Measurements from ENCODE around the gene ITGB2. TPM values are rescaled to one million over a fixed set of nuclear protein-coding genes. Genes with fewer than 3 reads are reported as not detected.

The ITGB2 gene
- polyA plus RNA-seq, 4 donors, result 4.5 to 17.1 (median 15.9) TPM

GRCh38 chr21:44908908-44909307 is 11.8 kb downstream of the ITGB2 start:
- H3K4me1 ChIP-seq (ENCODE audit: control insufficient read depth in 3 of 3, insufficient read depth in 2 of 3, low read depth in 1 of 3, low read length in 2 of 3), result peaks cover 4 to 24% (median 5%) of the 10 kb centered on the region in 3 donors
- peak overlapping the region in 1 of 3 donors; percentile 22 for H3K27ac ChIP-seq (ENCODE audit: low read depth in 1 of 3, low read length in 2 of 3)
- no peaks in the 10 kb centered on the region for H3K36me3 ChIP-seq (ENCODE audit: control insufficient read depth in 3 of 3, insufficient read depth in 2 of 3, low read depth in 1 of 3, low read length in 3 of 3)
- peaks cover 0 to 9% (median 0%) of the 10 kb centered on the region in 3 donors for H3K27me3 ChIP-seq (ENCODE audit: control insufficient read depth in 3 of 3, insufficient read depth in 3 of 3, low read length in 3 of 3)
- WGBS, 3 donors, result 91 to 95% (median 95%) methylated on average over 21 of the region's 21 CpGs
- no peaks in the 10 kb centered on the region for H3K9me3 ChIP-seq (ENCODE audit: control insufficient read depth in 2 of 2, insufficient read depth in 1 of 2, low read depth in 1 of 2, low read length in 1 of 2)
- H3K4me3 ChIP-seq (ENCODE audit: low read depth in 1 of 3, low read length in 3 of 3), result no peak overlapping the region
- FAIRE-seq, result no peak
- no peak for DNase-seq

- peaks cover 4 to 17% (median 5%) of the 10 kb centered on the region in 3 donors for H3K4me1 ChIP-seq (ENCODE audit: control insufficient read depth in 3 of 3, insufficient read depth in 2 of 3, low read depth in 1 of 3, low read length in 2 of 3)
- WGBS, 3 donors, result 55 to 79% (median 79%) methylated on average over 25 of the region's 25 CpGs
- H3K9me3 ChIP-seq (ENCODE audit: control insufficient read depth in 2 of 2, insufficient read depth in 1 of 2, low read depth in 1 of 2, low read length in 1 of 2), result no peaks in the 10 kb centered on the region
- no peak overlapping the region for H3K4me3 ChIP-seq (ENCODE audit: low read depth in 1 of 3, low read length in 3 of 3)
- peak overlapping the region in 2 of 3 donors; percentile 28 to 53 for H3K27ac ChIP-seq (ENCODE audit: low read depth in 1 of 3, low read length in 2 of 3)
- FAIRE-seq, result no peak
- no peak for DNase-seq
- peaks cover 0 to 9% (median 0%) of the 10 kb centered on the region in 3 donors for H3K27me3 ChIP-seq (ENCODE audit: control insufficient read depth in 3 of 3, insufficient read depth in 3 of 3, low read length in 3 of 3)
- H3K36me3 ChIP-seq (ENCODE audit: control insufficient read depth in 3 of 3, insufficient read depth in 2 of 3, low read depth in 1 of 3, low read length in 3 of 3), result no peaks in the 10 kb centered on the region
Observed at GRCh38 chr21:44907966-44908895, 12.5 kb downstream of the ITGB2 start.

GRCh38 chr21:44907225-44907965 is 13.3 kb downstream of the ITGB2 start:
- Histone ChIP-seq H3K27me3 (ENCODE audit: control insufficient read depth in 3 of 3, insufficient read depth in 3 of 3, low read length in 3 of 3) (peaks cover 0 to 9% (median 0%) of the 10 kb centered on the region in 3 donors), H3K36me3 (ENCODE audit: control insufficient read depth in 3 of 3, insufficient read depth in 2 of 3, low read depth in 1 of 3, low read length in 3 of 3) (no peaks in the 10 kb centered on the region), H3K9me3 (ENCODE audit: control insufficient read depth in 2 of 2, insufficient read depth in 1 of 2, low read depth in 1 of 2, low read length in 1 of 2) (no peaks in the 10 kb centered on the region), H3K4me3 (ENCODE audit: low read depth in 1 of 3, low read length in 3 of 3) (no peak overlapping the region), H3K4me1 (ENCODE audit: control insufficient read depth in 3 of 3, insufficient read depth in 2 of 3, low read depth in 1 of 3, low read length in 2 of 3) (peaks cover under 1 to 12% (median 1%) of the 10 kb centered on the region in 3 donors), H3K27ac (ENCODE audit: low read depth in 1 of 3, low read length in 2 of 3) (peak overlapping the region in 1 of 3 donors; percentile 53)
- DNase-seq, result no peak
- FAIRE-seq, result no peak
- WGBS, 3 donors, result 66 to 76% (median 75%) methylated on average over 16 of the region's 16 CpGs

- no peaks in the 10 kb centered on the region for H3K9me3 ChIP-seq (ENCODE audit: control insufficient read depth in 2 of 2, insufficient read depth in 1 of 2, low read depth in 1 of 2, low read length in 1 of 2)
- WGBS, 3 donors, result 73 to 83% (median 76%) methylated on average over 5 to 7 of the region's 7 CpGs
- DNase-seq, result no peak
- H3K4me1 ChIP-seq (ENCODE audit: control insufficient read depth in 3 of 3, insufficient read depth in 2 of 3, low read depth in 1 of 3, low read length in 2 of 3), result no peaks in the 10 kb centered on the region
- FAIRE-seq, result no peak
- no peak overlapping the region for H3K27ac ChIP-seq (ENCODE audit: low read depth in 1 of 3, low read length in 2 of 3)
- H3K4me3 ChIP-seq (ENCODE audit: low read depth in 1 of 3, low read length in 3 of 3), result no peak overlapping the region
- H3K27me3 ChIP-seq (ENCODE audit: control insufficient read depth in 3 of 3, insufficient read depth in 3 of 3, low read length in 3 of 3), result peaks cover 0 to 9% (median 0%) of the 10 kb centered on the region in 3 donors
- no peaks in the 10 kb centered on the region for H3K36me3 ChIP-seq (ENCODE audit: control insufficient read depth in 3 of 3, insufficient read depth in 2 of 3, low read depth in 1 of 3, low read length in 3 of 3)
Observed at GRCh38 chr21:44905728-44906090, 15.0 kb downstream of the ITGB2 start.

- 86 to 91% (median 90%) methylated on average over 21 to 22 of the region's 22 CpGs for WGBS, 3 donors
- no peak for DNase-seq
- Histone ChIP-seq H3K27ac (ENCODE audit: low read depth in 1 of 3, low read length in 2 of 3) (no peak overlapping the region), H3K36me3 (ENCODE audit: control insufficient read depth in 3 of 3, insufficient read depth in 2 of 3, low read depth in 1 of 3, low read length in 3 of 3) (peaks cover 0 to 3% (median 0%) of the 10 kb centered on the region in 3 donors), H3K4me3 (ENCODE audit: low read depth in 1 of 3, low read length in 3 of 3) (no peak overlapping the region), H3K27me3 (ENCODE audit: control insufficient read depth in 3 of 3, insufficient read depth in 3 of 3, low read length in 3 of 3) (peaks cover 0 to 9% (median 0%) of the 10 kb centered on the region in 3 donors), H3K4me1 (ENCODE audit: control insufficient read depth in 3 of 3, insufficient read depth in 2 of 3, low read depth in 1 of 3, low read length in 2 of 3) (no peaks in the 10 kb centered on the region), H3K9me3 (ENCODE audit: control insufficient read depth in 2 of 2, insufficient read depth in 1 of 2, low read depth in 1 of 2, low read length in 1 of 2) (no peaks in the 10 kb centered on the region)
- no peak for FAIRE-seq
Observed at GRCh38 chr21:44905016-44905727, 15.5 kb downstream of the ITGB2 start.

GRCh38 chr21:44904141-44904923 is 16.4 kb downstream of the ITGB2 start:
- peaks cover 0 to 1% (median 0%) of the 10 kb centered on the region in 3 donors for H3K4me1 ChIP-seq (ENCODE audit: control insufficient read depth in 3 of 3, insufficient read depth in 2 of 3, low read depth in 1 of 3, low read length in 2 of 3)
- H3K27me3 ChIP-seq (ENCODE audit: control insufficient read depth in 3 of 3, insufficient read depth in 3 of 3, low read length in 3 of 3), result peaks cover 0 to 9% (median 0%) of the 10 kb centered on the region in 3 donors
- no peak overlapping the region for H3K27ac ChIP-seq (ENCODE audit: low read depth in 1 of 3, low read length in 2 of 3)
- H3K9me3 ChIP-seq (ENCODE audit: control insufficient read depth in 2 of 2, insufficient read depth in 1 of 2, low read depth in 1 of 2, low read length in 1 of 2), result no peaks in the 10 kb centered on the region
- H3K36me3 ChIP-seq (ENCODE audit: control insufficient read depth in 3 of 3, insufficient read depth in 2 of 3, low read depth in 1 of 3, low read length in 3 of 3), result peaks cover 0 to 6% (median 0%) of the 10 kb centered on the region in 3 donors
- no peak overlapping the region for H3K4me3 ChIP-seq (ENCODE audit: low read depth in 1 of 3, low read length in 3 of 3)
- DNase-seq (no peak), FAIRE-seq (no peak)
- WGBS, 3 donors, result 90 to 91% (median 90%) methylated on average over 14 of the region's 14 CpGs

- no peaks in the 10 kb centered on the region for H3K9me3 ChIP-seq (ENCODE audit: control insufficient read depth in 2 of 2, insufficient read depth in 1 of 2, low read depth in 1 of 2, low read length in 1 of 2)
- no peak for DNase-seq
- 83 to 87% (median 85%) methylated on average over 22 of the region's 22 CpGs for WGBS, 3 donors
- no peak overlapping the region for H3K4me3 ChIP-seq (ENCODE audit: low read depth in 1 of 3, low read length in 3 of 3)
- H3K27me3 ChIP-seq (ENCODE audit: control insufficient read depth in 3 of 3, insufficient read depth in 3 of 3, low read length in 3 of 3), result peaks cover 0 to 6% (median 0%) of the 10 kb centered on the region in 3 donors
- FAIRE-seq, result no peak
- H3K36me3 ChIP-seq (ENCODE audit: control insufficient read depth in 3 of 3, insufficient read depth in 2 of 3, low read depth in 1 of 3, low read length in 3 of 3), result peaks cover 0 to 6% (median 0%) of the 10 kb centered on the region in 3 donors
- H3K27ac ChIP-seq (ENCODE audit: low read depth in 1 of 3, low read length in 2 of 3), result no peak overlapping the region
- peaks cover 0 to 8% (median under 1%) of the 10 kb centered on the region in 3 donors for H3K4me1 ChIP-seq (ENCODE audit: control insufficient read depth in 3 of 3, insufficient read depth in 2 of 3, low read depth in 1 of 3, low read length in 2 of 3)
Observed at GRCh38 chr21:44903689-44904088, 17.0 kb downstream of the ITGB2 start.

Data from small intestine (tissue), 7 donors.